Erythroblast (primary cell): ENCODE measurements around the gene JMJD7.

ENCODE experiments used
- GATA1 ChIP-seq: IDR thresholded peaks from 2 replicates; pipeline ENCODE4 v1.6.1; 2011; ENCODE audit warnings: low read depth, mild to moderate bottlenecking, control low read depth, low read length, moderate library complexity
- POLR2A ChIP-seq: IDR thresholded peaks from 2 replicates; pipeline ENCODE4 v1.6.1; 2011; ENCODE audit warnings: mild to moderate bottlenecking, low read length

GRCh38 chr15:41881550-41881919 lies 53.6 kb downstream of the JMJD7 start:
- TF ChIP-seq POLR2A (no peak), GATA1 (no peak)
